Panc1 (cell line): ENCODE results near the gene CES5A. TPM values are rescaled to one million over a fixed set of nuclear protein-coding genes. Genes with fewer than 3 reads are reported as not detected.

ENCODE experiments used
- ATAC-seq: fragments of 200-7000 bp; cut with Tn5 transposase; 2 replicates; pipeline ENCODE4 v1.9.1; 2020; ENCODE audit warnings: mild to moderate bottlenecking, moderate library complexity
- BruUV-seq: library from RNA; stranded (reverse); fragments of 400-500 nt; replicated peaks from 2 replicates; lab custom pipeline; 2021; lab: Mats Ljungman, UMichigan
- CTCF ChIA-PET: fragments of 300-600 bp; sonication (Branson Sonifier 250); formaldehyde crosslinking; loops from one replicate; lab custom pipeline; 2022; ENCODE audit warnings: antibody characterized with exemption; lab: Charles Lee
- POLR2A ChIA-PET: fragments of 300-600 bp; sonication (Branson Sonifier 250); formaldehyde crosslinking; loops from one replicate; lab custom pipeline; 2022; ENCODE audit warnings: antibody characterized with exemption; lab: Charles Lee
- DNase-seq: peaks from one replicate; pipeline ENCODE4 v3.0.0-alpha.2; 2010; ENCODE audit warnings: low read depth, low spot score
- H3K27ac ChIP-seq: 2 replicates; pipeline ENCODE4 v1.5.1; 2011; ENCODE audit warnings: mild to moderate bottlenecking, low read length, inconsistent platforms
- H3K27me3 ChIP-seq: fragments of 200-500 bp; sonication (Bioruptor generic); 2 replicates; pipeline ENCODE4 v1.6.0; 2014; ENCODE audit warnings: low read length, inconsistent platforms; ENCODE audit not compliant: control insufficient read depth, insufficient read depth
- H3K36me3 ChIP-seq: fragments of 200-500 bp; sonication (Bioruptor generic); 2 replicates; pipeline ENCODE4 v1.5.1; 2014; ENCODE audit warnings: inconsistent platforms, mild to moderate bottlenecking, low read length, moderate library complexity; ENCODE audit not compliant: control insufficient read depth, insufficient read depth
- H3K4me1 ChIP-seq: 2 replicates; pipeline ENCODE4 v1.5.1; 2011; ENCODE audit warnings: inconsistent platforms, mild to moderate bottlenecking, low read length, moderate library complexity; ENCODE audit not compliant: control insufficient read depth, insufficient read depth
- H3K4me3 ChIP-seq, 2 experiments: 2 replicates each; pipeline ENCODE4 v1.5.1; 2011 to 2012; ENCODE audit warnings: low read depth in 2 of 2, low read length in 2 of 2, mild to moderate bottlenecking in 2 of 2, inconsistent platforms in 1 of 2, moderate library complexity in 1 of 2
- H3K9me3 ChIP-seq: fragments of 200-500 bp; sonication (Bioruptor generic); 2 replicates; pipeline ENCODE4 v1.5.1; 2014; ENCODE audit warnings: low read depth, mild to moderate bottlenecking, inconsistent platforms, low read length, moderate library complexity; ENCODE audit not compliant: control insufficient read depth, insufficient read depth
- CTCF ChIP-seq: fragments of 450-650 bp; IDR thresholded peaks from 2 replicates; pipeline ENCODE4 v1.5.1; 2017; ENCODE audit warnings: mild to moderate bottlenecking
- POLR2AphosphoS5 ChIP-seq: IDR thresholded peaks from 2 replicates; pipeline ENCODE4 v1.6.1; 2012; ENCODE audit warnings: mild to moderate bottlenecking, low read depth, low read length, moderate library complexity
- REST ChIP-seq, 2 experiments: IDR thresholded peaks; 2 replicates each; pipeline ENCODE4 v1.6.1; 2011 to 2012; ENCODE audit warnings: low read depth in 2 of 2, control low read depth in 1 of 2, low read length in 1 of 2, mild to moderate bottlenecking in 1 of 2, moderate library complexity in 1 of 2; ENCODE audit not compliant: insufficient read depth in 1 of 2
- SIN3A ChIP-seq: IDR thresholded peaks from 2 replicates; pipeline ENCODE4 v1.6.1; 2012; ENCODE audit warnings: low read depth, mild to moderate bottlenecking, low read length, moderate library complexity, borderline replicate concordance; ENCODE audit not compliant: insufficient read depth
- TCF7L2 ChIP-seq: IDR thresholded peaks from 2 replicates; pipeline ENCODE4 v1.6.1; 2011; ENCODE audit warnings: mild to moderate bottlenecking, low read depth, low read length, inconsistent platforms
- in situ Hi-C: cut with HindIII; loops from 2 replicates; pipeline ENCODE4 v1.10.0; 2016; ENCODE audit warnings: low sequenced_read_pairs, low pct_unique_long_range_greater_than_20kb
- intact Hi-C: fragments of 100-400 bp; cut with micrococcal nuclease; formaldehyde crosslinking; loops from one replicate; pipeline ENCODE4 v1.10.0; 2022; ENCODE audit not compliant: unreplicated experiment
- total RNA-seq: library from RNA; stranded (reverse); gene quantifications from one replicate; pipeline ENCODE4 v1.2.1, GENCODE V29; 2021; ENCODE audit not compliant: unreplicated experiment

CES5A gene
- total RNA-seq, 1 experiment from 2014 or later = not detected

DNA sequence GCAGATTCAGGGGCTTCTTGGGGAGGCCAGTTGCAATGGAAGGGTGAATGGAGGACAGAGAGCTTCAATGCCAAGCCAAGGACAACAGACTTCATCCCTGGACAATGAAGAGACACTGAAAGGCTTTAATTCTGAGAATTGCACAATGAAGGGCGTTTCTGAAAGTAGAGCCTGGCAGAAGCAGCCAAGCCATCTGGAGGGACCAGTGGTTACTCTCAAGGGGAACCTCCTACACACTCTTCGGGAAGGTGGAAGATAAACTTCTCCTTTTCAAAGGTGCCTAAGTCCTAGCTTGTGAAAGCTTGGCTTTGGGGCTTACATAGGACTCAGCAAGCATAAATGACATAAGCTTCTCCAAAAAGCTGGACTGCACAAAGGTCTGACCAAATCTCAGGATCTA is 36.1 kb downstream of the CES5A start:
- H3K27ac ChIP-seq = no peak overlapping the region
- ChIA-PET POLR2A (no interaction called here), CTCF (no interaction called here)
- H3K9me3 ChIP-seq = no peaks in the 10 kb centered on the region
- no peak for TF ChIP-seq REST (IDR thresholded peaks at IDR 0.05; ENCODE audit: insufficient read depth in 1 of 2, low read depth in 2 of 2, low read length in 1 of 2)
- TF ChIP-seq POLR2AphosphoS5 = no peak
- TF ChIP-seq TCF7L2 = no peak
- TF ChIP-seq CTCF = no peak
- no peak for TF ChIP-seq SIN3A
- H3K4me1 ChIP-seq = no peaks in the 10 kb centered on the region
- no peak for ATAC-seq
- no peaks in the 10 kb centered on the region for H3K36me3 ChIP-seq
- BruUV-seq = no TSS peak
- no peak overlapping the region for H3K4me3 ChIP-seq
- in situ Hi-C loops = loop anchor here (25.0 kb wide), 1 partner anchor 127 kb away; no protein-coding TSS in a partner anchor
- intact Hi-C loops = no loop called here
- no peak for DNase-seq
- no peaks in the 10 kb centered on the region for H3K27me3 ChIP-seq

DNA sequence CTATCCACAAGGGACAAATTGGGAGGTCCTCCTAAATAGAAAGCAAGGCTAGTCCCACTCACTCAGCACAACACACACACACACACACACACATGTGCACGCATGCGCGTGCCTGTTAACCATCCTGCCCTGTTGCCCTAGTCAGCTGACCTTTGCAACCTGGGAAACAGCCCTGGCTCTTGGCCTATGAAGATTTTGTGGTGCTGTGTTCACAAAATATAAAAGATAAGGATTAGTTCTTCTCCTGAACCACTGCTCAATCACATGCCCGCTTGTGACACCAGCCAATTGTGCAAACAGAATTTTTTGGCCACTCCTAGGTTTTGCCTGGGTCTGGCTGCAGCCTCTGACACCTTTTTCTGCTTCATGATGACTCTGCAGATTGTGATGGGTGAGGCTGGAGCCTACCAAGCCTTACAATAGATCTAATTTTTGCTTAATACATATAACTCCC is 39.0 kb downstream of the CES5A start:
- Histone ChIP-seq H3K4me3 (no peak overlapping the region), H3K27me3 (no peaks in the 10 kb centered on the region), H3K4me1 (no peaks in the 10 kb centered on the region), H3K36me3 (no peaks in the 10 kb centered on the region), H3K27ac (no peak overlapping the region), H3K9me3 (no peaks in the 10 kb centered on the region)
- no peak for ATAC-seq
- intact Hi-C loops = no loop called here
- no peak for TF ChIP-seq TCF7L2
- TF ChIP-seq CTCF = no peak
- TF ChIP-seq REST (IDR thresholded peaks at IDR 0.05; ENCODE audit: insufficient read depth in 1 of 2, low read depth in 2 of 2, low read length in 1 of 2) = no peak
- no peak for TF ChIP-seq POLR2AphosphoS5
- no peak for TF ChIP-seq SIN3A
- in situ Hi-C loops = loop anchor here (25.0 kb wide), 1 partner anchor 124 kb away; no protein-coding TSS in a partner anchor
- no peak for DNase-seq
- POLR2A ChIA-PET = interaction anchor here (0.6 kb wide), 1 partner anchor 191 kb away, joined by 12 read pairs; no protein-coding TSS in a partner anchor
- BruUV-seq = no TSS peak
- CTCF ChIA-PET = no interaction called here
